Measurements from ENCODE around the gene SCN3B. TPM values are rescaled to one million over a fixed set of nuclear protein-coding genes. Genes with fewer than 3 reads are reported as not detected.

Gene SCN3B
- total and polyA plus RNA-seq, 4 donors, result 0.05 to 0.17 (median 0.05) TPM; not detected in 1

GRCh38 chr11:123628936-123629683 is 25.3 kb downstream of the SCN3B start:
- Histone ChIP-seq H3K9ac (ENCODE audit: low read depth in 1 of 2, low read length in 2 of 2) (no peak overlapping the region), H3K4me3 (ENCODE audit: low read depth in 1 of 3, low read length in 3 of 3) (no peak overlapping the region), H3K9me3 (ENCODE audit: control insufficient read depth in 4 of 4, low read length in 3 of 4) (no peaks in the 10 kb centered on the region), H3K36me3 (ENCODE audit: control insufficient read depth in 4 of 4, insufficient read depth in 3 of 4, low read depth in 1 of 4, low read length in 3 of 4) (no peaks in the 10 kb centered on the region), H3K4me1 (ENCODE audit: control insufficient read depth in 4 of 4, insufficient read depth in 4 of 4, low read length in 3 of 4) (no peaks in the 10 kb centered on the region), H3K27me3 (ENCODE audit: control insufficient read depth in 4 of 4, insufficient read depth in 4 of 4, low read length in 3 of 4) (peaks cover 0 to 3% (median 0%) of the 10 kb centered on the region in 4 donors), H3K27ac (ENCODE audit: low read depth in 1 of 2, low read length in 2 of 2) (no peak overlapping the region)
- TF ChIP-seq TAF1 (conservative IDR thresholded peaks at IDR 0.05) (no peak), SP1 (IDR thresholded peaks at IDR 0.05) (no peak), FOXA2 (IDR thresholded peaks at IDR 0.05) (no peak), GABPA (IDR thresholded peaks at IDR 0.05 in 1 of 2, conservative IDR thresholded peaks at IDR 0.05 in 1 of 2) (no peak), RAD21 (IDR thresholded peaks at IDR 0.05) (no peak), ZBTB33 (IDR thresholded peaks at IDR 0.05) (no peak), REST (IDR thresholded peaks at IDR 0.05) (no peak), RXRA (IDR thresholded peaks at IDR 0.05) (no peak)
- 65% methylated on average over 10 of the region's 10 CpGs for WGBS
- DNase-seq (ENCODE audit: low spot score), result no peak

GRCh38 chr11:123624974-123625373 is 29.4 kb downstream of the SCN3B start:
- Histone ChIP-seq H3K36me3 (ENCODE audit: control insufficient read depth in 4 of 4, insufficient read depth in 3 of 4, low read depth in 1 of 4, low read length in 3 of 4) (no peaks in the 10 kb centered on the region), H3K4me3 (ENCODE audit: low read depth in 1 of 3, low read length in 3 of 3) (no peak overlapping the region), H3K27ac (ENCODE audit: low read depth in 1 of 2, low read length in 2 of 2) (no peak overlapping the region), H3K9me3 (ENCODE audit: control insufficient read depth in 4 of 4, low read length in 3 of 4) (no peaks in the 10 kb centered on the region), H3K27me3 (ENCODE audit: control insufficient read depth in 4 of 4, insufficient read depth in 4 of 4, low read length in 3 of 4) (no peaks in the 10 kb centered on the region), H3K4me1 (ENCODE audit: control insufficient read depth in 4 of 4, insufficient read depth in 4 of 4, low read length in 3 of 4) (no peaks in the 10 kb centered on the region), H3K9ac (ENCODE audit: low read depth in 1 of 2, low read length in 2 of 2) (no peak overlapping the region)
- DNase-seq (ENCODE audit: low spot score), result no peak
- TF ChIP-seq RXRA (IDR thresholded peaks at IDR 0.05) (no peak), TAF1 (conservative IDR thresholded peaks at IDR 0.05) (no peak), SP1 (IDR thresholded peaks at IDR 0.05) (no peak), FOXA2 (IDR thresholded peaks at IDR 0.05) (no peak), MAX (IDR thresholded peaks at IDR 0.05) (no peak), EGR1 (IDR thresholded peaks at IDR 0.05; ENCODE audit: low read depth in 2 of 2) (no peak), RAD21 (IDR thresholded peaks at IDR 0.05) (no peak)
- WGBS, result 91% methylated on average over 2 of the region's 2 CpGs

GRCh38 chr11:123622576-123622975 is 31.8 kb downstream of the SCN3B start:
- no peak overlapping the region for H3K27ac ChIP-seq (ENCODE audit: low read depth in 1 of 2, low read length in 2 of 2)
- H3K9me3 ChIP-seq (ENCODE audit: control insufficient read depth in 4 of 4, low read length in 3 of 4), result no peaks in the 10 kb centered on the region
- H3K36me3 ChIP-seq (ENCODE audit: control insufficient read depth in 4 of 4, insufficient read depth in 3 of 4, low read depth in 1 of 4, low read length in 3 of 4), result no peaks in the 10 kb centered on the region
- 94% methylated on average over 9 of the region's 9 CpGs for WGBS
- DNase-seq (ENCODE audit: low spot score), result no peak
- no peaks in the 10 kb centered on the region for H3K27me3 ChIP-seq (ENCODE audit: control insufficient read depth in 4 of 4, insufficient read depth in 4 of 4, low read length in 3 of 4)
- no peak for TF ChIP-seq RAD21 (IDR thresholded peaks at IDR 0.05)
- TF ChIP-seq ZBTB33 (IDR thresholded peaks at IDR 0.05), result no peak
- no peak for TF ChIP-seq SP1 (IDR thresholded peaks at IDR 0.05)
- no peak for TF ChIP-seq YY1 (IDR thresholded peaks at IDR 0.05)
- no peak for TF ChIP-seq REST (IDR thresholded peaks at IDR 0.05)
- TF ChIP-seq NR2F2 (IDR thresholded peaks at IDR 0.05), result no peak
- no peak for TF ChIP-seq EGR1 (IDR thresholded peaks at IDR 0.05; ENCODE audit: low read depth in 2 of 2)
- no peak for TF ChIP-seq FOXA1 (IDR thresholded peaks at IDR 0.05)
- no peak for TF ChIP-seq RXRA (IDR thresholded peaks at IDR 0.05)
- no peak for TF ChIP-seq HNF4G (IDR thresholded peaks at IDR 0.05)
- TF ChIP-seq JUND (IDR thresholded peaks at IDR 0.05), result no peak
- TF ChIP-seq GABPA (IDR thresholded peaks at IDR 0.05 in 1 of 2, conservative IDR thresholded peaks at IDR 0.05 in 1 of 2), result no peak
- H3K4me1 ChIP-seq (ENCODE audit: control insufficient read depth in 4 of 4, insufficient read depth in 4 of 4, low read length in 3 of 4), result no peaks in the 10 kb centered on the region
- no peak overlapping the region for H3K4me3 ChIP-seq (ENCODE audit: low read depth in 1 of 3, low read length in 3 of 3)
- H3K9ac ChIP-seq (ENCODE audit: low read depth in 1 of 2, low read length in 2 of 2), result no peak overlapping the region

Measured in liver (tissue), 9 donors.